GM21737 (cell line): Measurements from ENCODE around the gene PRTN3.
"Not testable (repeated sequence)": the region's sequence is repeated elsewhere in the genome, so short reads cannot be mapped to it uniquely, and the experiment has no call there.

Source experiments
- ATAC-seq: cut with Tn5 transposase; IDR thresholded peaks from one replicate; pipeline ENCODE4 v1.9.1; 2021; ENCODE audit warnings: mild to moderate bottlenecking, moderate library complexity; ENCODE audit not compliant: unreplicated experiment

Gene PRTN3

GRCh38 chr19:843836-844545 is 3.2 kb downstream of the PRTN3 start:
- ATAC-seq, result no peak

GRCh38 chr19:844546-844971 is 3.8 kb downstream of the PRTN3 start:
- ATAC-seq, result no peak

- ATAC-seq, result no peak
These were observed 5.1 kb downstream of the PRTN3 start for GRCh38 chr19:845707-846521.

GRCh38 chr19:848386-848921 is 7.7 kb downstream of the PRTN3 start:
- ATAC-seq, result no peak

- ATAC-seq, result not testable (repeated sequence)
These were observed 8.4 kb downstream of the PRTN3 start for GRCh38 chr19:849195-849594.

GRCh38 chr19:850221-850978 is 9.6 kb downstream of the PRTN3 start:
- ATAC-seq, result no peak

GRCh38 chr19:850979-851335 is 10.2 kb downstream of the PRTN3 start:
- ATAC-seq, result no peak

GRCh38 chr19:852136-853013 is 11.6 kb downstream of the PRTN3 start, which contains the start of gene ELANE:
TSS of gene ELANE (plus strand) at chr19:852303. CDS start at chr19:852329, 26 bp downstream.
- no peak for ATAC-seq

- no peak for ATAC-seq
These were observed 12.3 kb downstream of the PRTN3 start for GRCh38 chr19:853014-853585.

GRCh38 chr19:853614-854220 is 12.9 kb downstream of the PRTN3 start:
- not testable (repeated sequence) for ATAC-seq

- ATAC-seq, result no peak
These were observed 13.8 kb downstream of the PRTN3 start for GRCh38 chr19:854549-854948.

- no peak for ATAC-seq
These were observed 14.3 kb downstream of the PRTN3 start for GRCh38 chr19:855142-855541.

GRCh38 chr19:855566-856120 is 14.8 kb downstream of the PRTN3 start:
- no peak for ATAC-seq

- ATAC-seq, result no peak
These were observed 17.5 kb downstream of the PRTN3 start for GRCh38 chr19:858284-858683.

- no peak for ATAC-seq
These were observed 18.4 kb downstream of the PRTN3 start, which contains the start of gene CFD for GRCh38 chr19:858868-859843. TSS of gene CFD (plus strand) at chr19:859664. CDS start at chr19:859690, 26 bp downstream.

GRCh38 chr19:861141-861755 is 20.4 kb downstream of the PRTN3 start:
- ATAC-seq, result no peak
